ENCODE measurements around the gene DNAJC16.

DNAJC16 gene

DNA sequence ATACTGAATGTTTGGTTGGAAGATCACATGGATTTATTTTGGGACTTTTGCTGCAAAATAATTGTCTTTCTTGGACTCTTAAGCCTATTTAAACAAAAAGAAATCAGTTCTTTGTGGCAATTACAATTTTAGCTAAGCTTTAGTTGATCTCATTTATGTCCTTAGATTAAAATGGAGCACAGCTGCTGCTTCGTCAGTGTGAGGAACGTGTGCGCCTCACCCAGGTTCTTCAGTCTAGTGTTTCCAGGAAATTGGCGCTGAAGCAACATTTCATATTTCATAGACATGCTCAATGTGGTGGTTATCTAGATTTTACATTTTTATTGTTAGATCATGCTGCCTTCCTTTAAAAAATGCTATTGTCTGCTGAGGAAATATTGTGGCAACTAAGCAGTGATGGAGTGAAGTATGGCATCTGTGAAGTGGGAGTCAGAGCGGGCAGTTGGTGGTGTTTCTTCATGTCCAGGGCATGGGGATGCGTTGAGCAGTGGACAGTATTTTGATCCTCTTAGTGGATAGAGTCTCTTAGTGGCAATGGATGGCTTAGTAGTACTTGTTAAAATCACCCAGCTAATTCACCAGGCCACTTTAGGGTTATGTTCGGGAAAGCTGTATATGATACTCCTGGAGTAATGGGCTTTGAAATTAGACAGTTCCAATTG, 96.2 kb downstream of the DNAJC16 start:
- DNase-seq = no peak

- no peak for DNase-seq
These were observed 96.8 kb downstream of the DNAJC16 start for GRCh38 chr1:15623435-15623834.

GRCh38 chr1:15624133-15624714, 97.6 kb downstream of the DNAJC16 start:
- no peak for DNase-seq

GRCh38 chr1:15625056-15625917, 98.6 kb downstream of the DNAJC16 start:
- no peak for DNase-seq

Data from NCI-H1417 (cell line).